T-helper 1 cell treated with Interleukin-12 subunit alpha and Interleukin-12 subunit beta and Interleukin-4 antibody, amounts not matched to agents 30 ng/mL and 1 ng/mL, for 36 hours (primary cell): ENCODE data around the gene EXOC3. TPM values are rescaled to one million over a fixed set of nuclear protein-coding genes. Genes with fewer than 3 reads are reported as not detected.

ENCODE experiments used
- intact Hi-C: fragments of 100-400 bp; cut with micrococcal nuclease; formaldehyde crosslinking; loops from one replicate; pipeline ENCODE4 v1.15.1; 2024
- total RNA-seq: library from RNA; stranded (reverse); gene quantifications from 2 replicates; pipeline ENCODE4 v1.2.3, GENCODE V29; 2022

EXOC3 gene
- total RNA-seq, 1 donor from 2014 or later, result 89.9 TPM

DNA sequence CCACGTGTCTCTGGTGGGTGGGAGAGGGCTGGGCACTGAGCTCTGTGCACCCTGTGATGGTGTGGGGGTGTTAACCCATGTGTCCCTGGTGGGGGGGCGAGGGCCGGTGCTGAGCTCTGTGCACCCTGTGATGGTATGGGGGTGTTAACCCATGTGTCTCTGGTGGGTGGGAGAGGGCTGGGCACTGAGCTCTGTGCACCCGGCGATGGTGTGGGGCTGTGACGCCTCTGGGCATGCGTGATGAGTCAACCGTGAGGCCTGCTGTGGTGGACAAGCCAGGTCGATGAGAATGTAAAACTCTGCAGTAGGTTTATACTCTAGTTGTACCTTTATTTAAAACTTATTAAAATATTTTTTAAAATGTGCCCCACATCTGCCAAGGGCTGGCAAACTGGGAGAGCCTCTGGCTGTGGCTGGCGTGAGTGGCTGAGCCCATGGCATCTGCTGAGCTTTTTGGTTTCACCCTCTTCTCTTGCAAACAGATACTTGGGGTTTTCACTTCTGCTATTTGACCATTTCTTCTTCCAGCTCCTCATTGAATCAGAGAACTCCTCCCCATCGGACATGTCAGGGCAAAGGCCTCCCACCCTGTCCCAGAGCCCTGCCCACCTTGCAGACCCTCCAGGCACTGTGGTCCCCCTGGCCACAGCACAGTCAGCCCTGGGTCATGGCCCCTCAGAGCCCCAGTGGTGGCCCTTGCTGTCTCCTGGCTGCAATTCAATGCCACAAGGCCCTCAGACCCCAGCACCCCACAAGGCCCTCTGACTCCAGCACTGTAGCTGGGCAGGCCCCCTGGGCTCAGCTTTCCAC lies 18.5 kb upstream of the EXOC3 start:
- intact Hi-C loops, result loop anchor here (1.0 to 5.0 kb wide), 3 partner anchors 107 to 236 kb away; partner anchors contain the start of gene PDCD6

DNA sequence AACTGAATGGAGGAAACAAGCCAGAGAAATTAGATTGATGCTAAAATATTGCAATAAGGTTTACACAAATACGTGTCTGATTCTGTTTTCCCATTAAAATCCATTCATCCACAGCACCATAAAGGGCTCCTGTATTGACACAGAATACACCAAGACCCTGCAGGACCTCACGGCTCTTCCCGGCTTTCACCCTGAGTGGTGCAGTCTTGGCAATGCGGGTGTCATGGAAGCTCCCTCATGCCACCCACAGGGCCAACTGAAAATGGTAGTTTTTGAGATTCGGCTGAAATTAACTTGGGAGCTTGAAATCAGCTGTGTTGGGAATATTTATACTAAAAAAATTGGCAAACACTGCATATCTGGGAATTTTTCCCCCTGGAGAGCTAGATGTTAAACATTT lies 17.3 kb upstream of the EXOC3 start:
- intact Hi-C loops, result loop anchor here (1.0 to 5.0 kb wide), 3 partner anchors 108 to 237 kb away; partner anchors contain the start of gene PDCD6

DNA sequence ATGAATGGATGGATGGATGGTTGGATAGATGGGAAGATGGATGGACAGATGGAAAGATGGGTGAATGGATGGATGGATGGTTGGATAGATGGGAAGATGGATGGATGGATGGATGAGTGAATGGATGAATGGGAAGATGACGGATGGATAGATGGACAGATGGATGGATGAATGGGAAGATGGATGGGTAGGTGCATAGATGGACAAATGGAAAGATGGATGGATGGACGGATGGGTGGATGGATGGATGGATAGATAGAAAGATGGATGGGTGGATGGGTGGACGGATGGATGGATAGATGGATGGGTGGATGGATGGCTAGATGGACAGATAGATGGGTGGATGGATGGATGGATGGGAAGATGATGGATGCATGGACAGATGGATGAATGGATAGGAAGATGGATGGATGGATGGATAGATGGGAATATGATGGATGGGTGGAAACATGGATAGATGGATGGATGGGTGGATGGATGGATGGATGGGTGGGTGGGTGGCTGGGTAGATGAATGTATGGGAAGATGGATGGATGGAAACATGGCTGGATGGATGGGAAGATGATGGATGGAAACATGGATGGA lies 16.5 kb upstream of the EXOC3 start:
- intact Hi-C loops, result loop anchor here (5.0 kb wide), 1 partner anchor 154 kb away; the partner anchor contains the start of gene PDCD6

DNA sequence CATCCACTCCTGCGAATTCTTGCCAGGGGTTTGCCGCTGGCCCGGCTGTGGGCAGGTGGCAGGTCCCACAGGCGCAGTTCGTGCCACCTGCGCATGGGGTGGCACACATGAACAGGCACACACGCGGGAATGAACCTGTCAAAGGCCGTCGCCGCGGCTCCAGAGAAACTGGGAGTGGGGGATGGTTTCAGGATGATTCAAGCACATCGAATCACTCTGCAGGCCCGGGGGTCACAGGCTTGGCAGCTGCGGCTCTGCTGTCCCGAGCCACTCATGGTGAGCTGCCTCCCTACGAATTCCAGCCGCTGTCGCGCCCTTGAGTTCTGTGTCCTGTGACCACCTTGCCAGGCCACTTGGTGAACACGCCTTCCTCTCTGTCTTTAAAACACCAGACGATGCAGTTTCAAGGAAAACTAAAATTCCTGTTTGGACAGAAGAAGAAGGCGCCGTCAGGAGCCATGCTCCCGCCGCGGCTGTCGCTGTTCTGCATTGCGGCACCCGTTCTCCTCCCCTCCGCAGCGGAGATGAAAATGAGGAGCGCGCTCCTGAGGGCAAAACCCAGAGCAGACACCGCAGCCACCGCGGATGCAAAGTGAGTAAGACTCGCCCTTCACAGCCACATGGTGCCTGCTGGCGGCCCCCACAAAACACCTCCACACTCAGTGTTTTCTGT lies 15.4 kb upstream of the EXOC3 start:
- intact Hi-C loops, result loop anchor here (5.0 kb wide), 1 partner anchor 155 kb away; the partner anchor contains the start of gene PDCD6

DNA sequence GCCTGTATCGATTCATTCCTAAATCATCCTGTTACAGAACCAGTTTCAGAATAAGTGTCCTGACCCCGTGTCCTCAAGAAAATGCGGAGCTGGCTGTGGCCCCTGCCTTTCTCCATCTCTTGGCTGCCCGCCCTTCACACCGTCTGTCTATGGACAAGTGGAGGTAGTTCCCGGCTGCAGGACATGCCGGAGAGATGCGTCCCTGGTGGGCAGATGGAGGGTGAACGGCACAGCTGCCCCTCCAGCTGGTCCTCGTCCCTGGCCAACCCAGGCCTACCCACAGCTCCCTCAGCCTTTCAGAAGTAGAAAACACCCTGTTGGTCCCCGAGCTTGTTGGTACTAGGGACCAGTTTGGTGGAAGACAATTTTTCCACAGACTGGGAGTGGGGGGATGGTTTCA lies 14.8 kb upstream of the EXOC3 start:
- intact Hi-C loops, result loop anchor here (5.0 kb wide), 1 partner anchor 156 kb away; the partner anchor contains the start of gene PDCD6

DNA sequence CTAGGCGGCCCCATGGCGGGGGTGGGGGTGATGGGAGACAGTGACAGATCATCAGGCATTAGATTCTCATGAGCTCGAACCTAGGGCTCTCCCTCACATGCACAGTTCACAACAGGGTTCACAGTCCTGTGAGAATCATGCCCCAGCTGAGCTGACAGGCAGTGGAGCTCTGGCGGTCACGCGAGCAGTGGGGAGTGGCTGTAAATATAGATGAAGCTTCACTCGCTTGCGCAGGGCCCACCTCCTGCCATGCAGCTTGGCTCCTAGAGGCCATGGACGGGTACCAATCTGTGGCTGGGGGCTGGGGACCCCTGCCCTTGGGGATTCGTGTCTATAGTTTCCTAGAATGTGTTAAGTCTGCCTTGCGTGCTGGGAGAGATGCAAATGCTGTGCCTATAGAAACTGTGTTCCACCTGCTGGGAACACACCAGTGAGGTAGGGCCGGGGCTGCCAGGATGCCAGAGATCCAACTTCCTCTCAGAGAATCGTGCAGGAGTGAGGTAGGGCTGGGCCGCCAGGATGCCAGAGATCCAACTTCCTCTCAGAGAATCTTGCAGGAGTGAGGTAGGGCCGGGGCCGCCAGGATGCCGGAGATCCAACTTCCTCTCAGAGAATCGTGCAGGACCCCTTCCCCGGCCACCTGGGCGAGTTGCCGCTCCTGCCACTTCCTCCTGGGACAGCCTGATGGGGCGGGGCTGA lies 14.1 kb upstream of the EXOC3 start:
- intact Hi-C loops, result loop anchor here (5.0 kb wide), 1 partner anchor 157 kb away; the partner anchor contains the start of gene PDCD6

DNA sequence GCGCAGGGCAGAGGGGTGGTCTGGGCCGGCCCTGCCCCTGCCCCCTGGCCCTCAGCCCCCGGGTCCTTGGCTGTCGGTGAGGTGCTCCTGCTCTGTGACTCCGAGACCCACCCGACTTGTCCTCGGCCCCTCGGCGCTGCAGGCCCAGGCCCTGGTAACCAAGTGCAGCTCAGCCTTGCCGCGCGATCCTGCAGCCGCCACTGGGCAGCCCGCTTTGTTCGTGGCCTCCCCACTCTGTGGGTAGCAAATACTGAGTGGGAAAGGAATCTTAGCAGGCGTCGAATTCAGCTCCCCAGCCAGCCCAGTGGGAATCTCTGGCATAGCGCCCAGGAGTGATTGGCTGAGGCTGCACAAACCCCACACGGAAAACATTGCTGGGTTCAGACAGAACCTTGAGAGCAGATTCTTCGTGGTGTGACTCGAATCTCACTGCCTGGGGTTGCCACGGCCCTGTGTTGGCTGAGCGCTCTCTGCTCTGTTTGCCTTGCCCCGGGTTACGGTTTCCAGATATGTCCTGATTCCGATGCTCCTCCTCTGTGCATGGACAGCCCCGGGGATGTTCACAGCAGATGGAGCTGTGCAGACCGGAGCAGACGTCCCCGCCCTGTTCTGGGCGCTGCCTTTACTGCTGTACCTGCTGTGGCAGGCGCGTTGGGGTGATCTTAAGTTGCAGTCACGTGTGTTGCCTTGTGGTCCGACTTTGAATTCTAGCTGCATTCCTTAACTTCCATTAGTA lies 13.4 kb upstream of the EXOC3 start:
- intact Hi-C loops, result loop anchor here (2.0 to 5.0 kb wide), 2 partner anchors 109 to 157 kb away; partner anchors contain the start of genes AHRR and PDCD6

DNA sequence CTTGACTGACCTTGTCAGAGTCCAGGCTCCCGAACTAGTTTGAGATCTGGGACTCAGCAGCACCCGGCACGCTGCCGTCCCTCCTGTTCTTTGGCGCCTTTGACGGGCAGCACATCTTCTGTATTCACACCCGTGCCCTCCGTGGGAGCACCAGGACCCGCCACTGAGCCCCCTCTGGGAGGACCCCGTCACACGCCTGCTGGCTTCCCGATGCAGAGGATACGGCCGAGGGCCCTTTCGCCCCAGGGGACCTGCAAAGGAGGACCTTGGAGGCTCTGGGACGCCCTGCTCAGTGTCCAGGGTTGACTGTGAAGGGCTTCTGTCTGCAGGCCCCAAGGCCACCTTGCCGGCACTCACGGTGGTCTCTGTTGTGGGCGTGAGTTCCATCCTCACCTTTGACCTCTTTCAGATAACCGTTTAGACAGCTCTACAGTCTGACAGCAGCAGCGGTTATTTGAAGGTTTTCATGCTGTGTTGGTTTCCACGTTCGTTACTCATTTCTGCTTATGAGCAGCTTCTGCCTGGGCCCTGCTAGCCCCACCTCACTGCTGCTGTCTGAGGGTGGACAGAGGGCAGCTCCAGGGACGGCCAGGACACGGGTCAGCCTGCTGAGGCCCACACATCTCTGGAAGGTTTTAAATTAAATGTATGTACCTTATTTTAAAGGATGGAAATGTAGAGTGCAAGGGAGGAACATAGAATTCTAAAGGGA lies 12.6 kb upstream of the EXOC3 start:
- intact Hi-C loops, result loop anchor here (2.0 kb wide), 1 partner anchor 110 kb away; the partner anchor contains the start of gene AHRR

DNA sequence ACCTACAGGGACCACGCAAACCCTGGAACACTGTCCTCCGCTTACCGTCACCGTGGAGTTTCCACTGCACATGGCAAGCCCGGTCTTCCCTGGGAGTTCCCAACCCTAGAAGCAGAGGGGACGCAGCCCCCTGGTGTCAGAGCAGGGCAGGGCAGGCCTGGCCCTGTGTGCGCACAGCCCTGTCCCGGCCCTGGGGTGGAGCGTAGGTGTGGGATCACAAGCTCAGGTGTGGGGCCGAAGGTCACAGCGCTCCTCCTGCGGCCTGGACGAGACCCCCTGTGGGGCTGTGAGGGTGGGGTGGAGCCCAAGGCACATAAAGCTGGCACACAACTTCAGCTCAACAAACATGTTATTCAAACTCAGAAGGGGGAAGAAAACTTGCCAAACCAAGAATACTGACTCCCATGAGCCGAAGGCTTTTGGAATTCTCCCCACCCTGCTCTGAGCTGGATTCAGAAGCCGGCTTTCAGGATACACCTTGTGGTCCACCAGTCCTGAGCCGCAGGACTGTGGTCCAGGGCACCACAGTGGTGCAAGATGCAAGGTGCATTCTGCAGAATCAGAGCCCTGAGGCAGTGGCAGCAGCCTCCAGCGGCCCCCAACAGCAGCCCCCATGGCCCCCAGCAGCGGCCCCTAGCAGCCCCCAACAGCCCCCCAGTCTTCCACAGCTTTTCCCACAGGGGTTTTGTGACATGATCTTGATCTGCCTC lies 11.8 kb upstream of the EXOC3 start:
- intact Hi-C loops, result loop anchor here (1.0 to 2.0 kb wide), 2 partner anchors 110 to 243 kb away; partner anchors contain the start of gene AHRR

DNA sequence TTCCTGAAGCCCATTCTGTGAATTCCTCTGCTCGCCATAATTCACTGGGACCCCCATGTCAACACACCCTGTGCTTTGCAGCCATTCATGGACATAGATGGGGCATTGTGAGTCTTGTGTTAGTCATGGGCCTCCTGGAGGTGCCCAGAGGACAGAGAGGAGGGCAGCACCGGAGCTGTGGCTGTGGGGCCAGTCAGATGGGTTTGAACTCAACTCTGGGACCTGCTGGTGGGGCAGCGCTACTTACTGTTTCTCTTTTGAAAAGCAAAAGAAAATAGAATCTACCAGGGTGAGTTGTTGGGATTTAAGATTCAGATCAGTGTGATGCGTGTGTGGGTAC lies 11.3 kb upstream of the EXOC3 start:
- intact Hi-C loops, result loop anchor here (1.0 to 2.0 kb wide), 2 partner anchors 111 to 243 kb away; partner anchors contain the start of gene AHRR

DNA sequence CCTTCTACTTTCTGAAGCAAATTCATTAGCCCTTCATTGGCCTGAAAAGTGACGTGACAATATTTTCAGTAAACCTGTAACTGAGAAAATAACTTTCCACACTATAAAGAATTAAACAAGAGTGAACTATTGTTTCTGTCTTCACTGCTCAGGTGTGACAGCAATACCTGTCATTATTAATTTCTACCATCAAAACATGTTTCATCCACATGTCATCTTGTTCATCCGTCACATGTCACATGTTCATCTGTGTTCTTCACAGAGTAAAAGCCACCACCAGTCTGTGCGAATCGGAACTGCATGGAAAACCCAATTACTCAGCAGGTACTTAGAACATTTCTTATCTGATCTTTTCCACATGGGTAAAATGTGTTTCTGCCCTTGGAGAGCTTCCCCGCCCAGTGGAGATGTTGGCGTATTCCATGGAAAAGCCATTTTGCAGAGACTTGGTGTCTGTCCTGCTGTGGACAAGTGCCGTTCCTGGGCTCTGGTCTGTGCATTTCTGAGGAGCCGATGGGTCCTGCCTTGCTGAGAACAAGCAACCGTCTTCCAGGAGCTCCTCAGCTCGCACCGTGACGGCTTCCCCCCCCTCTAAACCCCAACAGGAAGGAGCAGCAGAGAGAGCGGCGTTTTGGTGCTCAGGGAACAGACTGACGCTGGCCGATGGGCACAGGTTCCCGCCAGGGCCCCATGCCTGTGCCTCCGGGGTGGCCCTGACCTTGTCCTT lies 10.6 kb upstream of the EXOC3 start:
- intact Hi-C loops, result no loop called here

DNA sequence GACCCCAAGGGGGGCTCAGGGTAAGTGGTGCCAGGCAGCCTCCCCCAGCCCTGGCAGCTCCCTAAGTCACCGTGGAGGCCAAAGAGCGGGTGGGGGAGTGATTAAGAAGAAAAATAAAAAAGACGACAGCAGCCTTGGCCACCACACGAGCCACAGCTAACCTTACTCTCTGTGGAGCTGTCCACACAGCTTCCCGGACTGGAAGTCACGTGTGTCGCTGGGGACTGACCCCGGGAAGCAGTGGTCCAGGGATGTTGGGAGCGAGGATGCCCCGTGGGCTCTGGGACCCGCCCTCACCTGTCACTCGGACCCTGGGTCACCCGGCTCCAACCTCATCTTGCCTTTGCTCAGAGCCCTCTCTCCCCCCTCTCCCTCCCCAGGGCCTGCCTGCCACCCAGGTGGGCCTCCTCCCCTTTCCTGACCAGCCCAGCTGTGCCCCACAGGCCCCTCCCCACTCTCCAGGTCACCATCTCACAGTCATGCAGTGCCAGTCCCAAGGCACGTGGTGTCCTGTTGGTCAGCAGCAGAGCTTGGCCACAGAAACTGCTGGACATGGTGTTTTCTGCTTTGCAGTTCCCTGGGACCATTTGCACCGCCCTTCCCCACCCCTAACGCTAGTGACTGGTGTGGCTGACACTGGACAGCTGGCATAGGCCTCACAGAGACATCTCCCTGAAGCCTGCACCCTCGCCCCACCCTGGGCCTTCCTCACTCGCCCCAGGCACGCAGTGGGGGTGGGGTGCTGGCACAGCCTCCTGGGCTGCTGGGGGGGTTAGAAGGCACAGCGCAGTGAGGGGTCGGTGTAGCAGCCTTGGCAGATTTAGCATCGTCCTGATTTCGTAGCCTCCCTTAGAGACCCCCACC lies 9.8 kb upstream of the EXOC3 start:
- intact Hi-C loops, result no loop called here

DNA sequence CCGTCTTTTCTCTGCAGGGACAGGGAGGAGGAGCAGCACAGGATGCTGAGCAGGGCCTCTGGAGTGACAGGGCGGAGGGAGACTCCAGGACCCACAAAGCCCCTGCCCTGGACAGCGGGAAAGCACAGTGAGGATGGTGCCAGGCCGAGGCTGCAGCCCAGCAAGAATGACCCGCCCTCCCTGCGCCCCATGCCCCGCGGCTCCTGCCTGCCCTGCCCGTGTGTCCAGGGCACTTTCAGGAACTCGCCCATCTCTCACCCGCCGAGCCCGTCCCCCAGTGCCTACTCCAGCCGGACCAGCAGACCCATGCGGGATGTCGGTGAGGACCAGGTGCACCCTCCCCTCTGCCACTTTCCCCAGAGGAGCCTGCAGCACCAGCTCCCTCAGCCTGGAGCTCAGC lies 9.1 kb upstream of the EXOC3 start:
- intact Hi-C loops, result no loop called here

DNA sequence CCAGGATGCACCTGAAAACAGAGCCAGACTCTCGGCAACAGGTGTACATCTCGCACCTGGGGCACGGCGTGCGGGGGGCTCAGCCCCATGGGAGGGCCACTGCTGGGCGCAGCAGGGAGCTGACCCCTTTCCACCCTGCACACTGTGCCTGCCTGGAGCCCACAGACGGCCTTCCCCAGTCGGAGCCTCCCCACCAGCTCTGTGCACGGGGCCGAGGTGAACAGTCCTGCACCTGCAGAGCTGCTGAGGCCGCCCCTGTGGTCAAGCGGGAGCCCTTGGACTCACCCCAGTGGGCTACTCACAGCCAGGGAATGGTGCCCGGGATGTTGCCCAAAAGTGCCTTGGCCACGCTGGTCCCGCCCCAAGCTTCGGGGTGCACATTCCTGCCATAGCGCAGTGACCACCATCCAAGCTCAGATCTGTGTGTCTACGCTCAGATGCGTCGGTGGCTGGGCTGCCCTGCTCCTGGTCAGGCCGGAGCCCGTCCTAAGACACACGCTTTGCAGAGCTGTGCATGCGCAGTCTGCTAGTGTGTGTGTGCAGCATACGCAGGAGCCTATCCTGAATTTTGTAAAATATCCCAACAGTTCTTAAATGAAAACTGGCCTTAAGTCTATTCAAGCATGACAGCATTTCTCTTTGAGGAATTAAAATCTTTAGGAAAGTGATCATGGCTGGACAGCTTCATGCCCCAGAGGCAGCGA lies 8.4 kb upstream of the EXOC3 start:
- intact Hi-C loops, result no loop called here

DNA sequence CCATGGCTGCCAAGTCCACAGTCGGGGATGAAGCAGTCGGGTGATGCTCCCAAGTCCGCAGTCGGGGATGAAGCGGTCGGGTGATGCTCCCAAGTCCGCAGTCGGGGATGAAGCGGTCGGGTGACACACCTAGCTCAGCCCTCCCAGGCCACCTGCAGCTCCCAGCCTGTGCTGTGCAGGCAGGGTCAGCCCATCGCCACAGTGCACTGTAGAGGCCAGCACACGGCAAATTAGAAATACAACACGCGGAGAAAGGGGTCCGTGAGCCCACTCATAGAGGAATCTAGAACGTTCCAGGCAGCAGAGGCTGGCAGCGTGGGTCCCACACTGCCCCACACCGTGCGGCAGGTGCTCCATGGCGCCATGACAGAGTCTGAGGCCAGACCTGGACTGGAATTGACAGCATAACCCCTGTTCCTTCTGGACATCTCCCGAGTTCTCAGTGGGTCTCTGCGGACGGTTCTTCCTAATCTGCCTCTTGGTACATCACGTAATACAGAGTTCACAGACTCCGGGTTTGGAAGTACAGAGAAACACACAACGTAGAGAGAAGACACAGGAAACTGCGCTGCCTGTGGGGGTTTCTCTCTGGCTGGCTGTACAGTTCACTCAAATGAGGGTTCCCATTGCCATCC lies 7.7 kb upstream of the EXOC3 start:
- intact Hi-C loops, result no loop called here

DNA sequence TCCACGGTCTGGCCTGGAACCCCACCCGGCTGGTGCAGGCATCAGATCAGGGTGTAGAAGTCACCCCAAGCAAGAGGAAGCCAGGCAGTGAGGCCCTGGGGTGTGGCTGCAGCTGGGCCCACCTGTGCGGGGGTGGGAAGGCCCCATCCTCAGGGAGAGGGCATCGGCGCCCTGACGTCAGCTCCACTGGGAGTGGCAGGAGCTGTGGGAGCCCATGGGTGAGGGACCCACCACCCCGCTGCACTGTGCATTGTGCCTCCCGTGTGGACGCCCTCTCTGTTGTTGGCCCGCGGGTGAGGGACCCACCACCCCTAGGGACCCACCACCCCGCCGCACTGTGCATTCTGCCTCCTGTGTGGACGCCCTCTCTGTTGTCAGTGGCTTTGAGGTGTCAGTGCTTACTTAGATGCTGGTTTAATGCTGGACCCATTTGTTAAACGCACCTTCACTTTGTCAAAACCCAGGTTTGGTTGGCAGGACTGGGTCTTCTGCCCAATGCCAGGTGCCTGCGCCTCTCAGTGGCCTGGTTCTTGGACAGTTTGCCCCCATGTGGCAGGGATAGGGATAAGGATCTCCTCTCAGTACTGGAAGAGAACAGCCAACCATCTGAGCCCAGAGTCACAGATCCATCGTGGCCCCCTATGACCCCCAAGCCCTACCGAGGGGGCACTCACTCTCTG lies 6.9 kb upstream of the EXOC3 start:
- intact Hi-C loops, result no loop called here
